HUES64 (cell line): ENCODE results near the gene PARPBP.
"Not testable (repeated sequence)": the region's sequence is repeated elsewhere in the genome, so short reads cannot be mapped to it uniquely, and the experiment has no call there.

Experiments
- H3K27ac ChIP-seq: 2 replicates; pipeline ENCODE4 v1.7.0; 2013; ENCODE audit warnings: low read depth, low read length, inconsistent platforms
- H3K27me3 ChIP-seq: 2 replicates; pipeline ENCODE4 v1.6.1; 2013; ENCODE audit warnings: mild to moderate bottlenecking, low read length; ENCODE audit not compliant: insufficient read depth
- H3K36me3 ChIP-seq: 2 replicates; pipeline ENCODE4 v1.6.1; 2013; ENCODE audit warnings: mild to moderate bottlenecking, low read length; ENCODE audit not compliant: insufficient read depth
- H3K4me1 ChIP-seq: 2 replicates; pipeline ENCODE4 v1.6.1; 2013; ENCODE audit warnings: mild to moderate bottlenecking, low read length, moderate library complexity; ENCODE audit not compliant: insufficient read depth
- H3K4me3 ChIP-seq: 2 replicates; pipeline ENCODE4 v1.5.1; 2013; ENCODE audit warnings: mild to moderate bottlenecking, low read length, moderate library complexity
- H3K9ac ChIP-seq: 2 replicates; pipeline ENCODE4 v1.6.1; 2013; ENCODE audit warnings: mild to moderate bottlenecking, low read depth, low read length
- H3K9me3 ChIP-seq: 2 replicates; pipeline ENCODE4 v1.6.1; 2013; ENCODE audit warnings: low read depth, low read length; ENCODE audit not compliant: insufficient read depth
- WGBS: fragments of 150-250, 120-280 bp; methylation state at CpG from one replicate; pipeline ENCODE4 v1.1.7; 2013; ENCODE audit warnings: missing lambda C conversion rate; 5-methylcytosine and 5-hydroxymethylcytosine counted together

PARPBP gene

GRCh38 chr12:102116392-102116791, 3.6 kb upstream of the PARPBP start:
- Histone ChIP-seq H3K27me3 (no peaks in the 10 kb centered on the region), H3K9ac (no peak overlapping the region), H3K4me3 (no peak overlapping the region), H3K36me3 (peaks cover 54% of the 10 kb centered on the region), H3K4me1 (peaks cover 26% of the 10 kb centered on the region), H3K9me3 (no peaks in the 10 kb centered on the region), H3K27ac (no peak overlapping the region)
- WGBS = 95% methylated on average over 6 of the region's 7 CpGs

DNA sequence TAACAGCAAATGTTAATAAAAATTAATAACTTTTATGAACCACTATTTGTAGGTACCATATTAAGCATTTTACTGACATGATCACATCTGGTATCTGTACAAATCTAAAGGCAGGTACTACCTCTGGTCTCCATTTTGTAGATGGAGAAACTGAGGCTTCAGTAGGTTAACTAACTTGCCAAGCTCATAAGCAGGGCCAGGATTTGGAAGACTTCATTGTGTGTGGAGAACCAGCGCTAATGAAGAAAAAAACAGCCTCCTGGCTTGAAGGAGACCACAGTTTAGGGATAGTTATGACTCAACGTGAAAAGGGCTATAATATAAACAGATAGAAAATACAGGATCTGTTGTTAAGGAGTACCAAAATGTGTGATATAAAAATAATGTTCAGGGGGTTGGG, 1.1 kb upstream of the PARPBP start:
- peak overlapping the region; percentile 97 for H3K4me3 ChIP-seq
- peak overlapping the region; percentile 92; the same call in 1 of the 2 replicates for H3K9ac ChIP-seq
- peaks cover 44% of the 10 kb centered on the region for H3K36me3 ChIP-seq
- H3K4me1 ChIP-seq = peaks cover 18% of the 10 kb centered on the region
- no peak overlapping the region for H3K27ac ChIP-seq
- H3K27me3 ChIP-seq = no peaks in the 10 kb centered on the region
- H3K9me3 ChIP-seq = no peaks in the 10 kb centered on the region
- WGBS = 94% methylated on average over 2 of the region's 2 CpGs

GRCh38 chr12:102120564-102120873, 536 bp downstream of the PARPBP start:
- H3K4me1 ChIP-seq = peaks cover 15% of the 10 kb centered on the region
- peak overlapping the region; percentile 92 for H3K9ac ChIP-seq
- no peaks in the 10 kb centered on the region for H3K27me3 ChIP-seq
- peak overlapping the region; percentile 97 for H3K4me3 ChIP-seq
- peaks cover 50% of the 10 kb centered on the region for H3K36me3 ChIP-seq
- H3K27ac ChIP-seq = peak overlapping the region; percentile 84
- WGBS = 0% methylated on average over 4 of the region's 4 CpGs
- no peaks in the 10 kb centered on the region for H3K9me3 ChIP-seq

GRCh38 chr12:102120886-102121285, 903 bp downstream of the PARPBP start:
- no peaks in the 10 kb centered on the region for H3K9me3 ChIP-seq
- peak overlapping the region; percentile 97 for H3K4me3 ChIP-seq
- 33% methylated on average over 4 of the region's 4 CpGs for WGBS
- H3K36me3 ChIP-seq = peaks cover 50% of the 10 kb centered on the region
- peak overlapping the region; percentile 92 for H3K9ac ChIP-seq
- H3K27ac ChIP-seq = peak overlapping the region; percentile 84
- no peaks in the 10 kb centered on the region for H3K27me3 ChIP-seq
- H3K4me1 ChIP-seq = peaks cover 15% of the 10 kb centered on the region

- WGBS = 92% methylated on average over 2 of the region's 2 CpGs
- not testable (repeated sequence) for H3K9me3 ChIP-seq, H3K27ac ChIP-seq, H3K27me3 ChIP-seq
- Histone ChIP-seq H3K36me3 (peaks cover 50% of the 10 kb centered on the region), H3K9ac (peak overlapping the region; percentile 92; the same call in 1 of the 2 replicates), H3K4me3 (peak overlapping the region; percentile 97), H3K4me1 (peaks cover 15% of the 10 kb centered on the region)
Observed at GRCh38 chr12:102121328-102121727, 1.3 kb downstream of the PARPBP start.

DNA sequence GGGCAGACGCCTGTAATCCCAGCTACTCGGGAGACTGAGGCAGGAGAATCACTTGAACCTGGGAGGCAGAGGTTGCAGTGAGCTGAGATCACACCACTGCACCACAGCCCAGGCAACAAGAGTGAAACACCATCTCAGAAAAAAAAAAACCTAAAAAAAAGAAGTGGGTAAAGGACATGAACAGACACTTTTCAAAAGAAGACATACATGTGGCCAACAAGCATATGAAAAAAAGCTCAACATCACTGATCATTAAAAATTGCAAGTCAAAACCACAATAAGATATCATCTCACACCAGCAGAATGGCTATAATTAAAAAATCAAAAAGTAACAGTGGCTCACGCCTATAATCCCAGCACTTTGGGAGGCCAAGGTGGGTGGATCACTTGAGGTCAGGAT, 10.7 kb downstream of the PARPBP start:
- not testable (repeated sequence) for H3K9ac ChIP-seq, H3K4me3 ChIP-seq, H3K9me3 ChIP-seq, H3K27ac ChIP-seq, H3K4me1 ChIP-seq, H3K27me3 ChIP-seq
- 76% methylated on average over 3 of the region's 3 CpGs for WGBS
- peaks cover 56% of the 10 kb centered on the region for H3K36me3 ChIP-seq

DNA sequence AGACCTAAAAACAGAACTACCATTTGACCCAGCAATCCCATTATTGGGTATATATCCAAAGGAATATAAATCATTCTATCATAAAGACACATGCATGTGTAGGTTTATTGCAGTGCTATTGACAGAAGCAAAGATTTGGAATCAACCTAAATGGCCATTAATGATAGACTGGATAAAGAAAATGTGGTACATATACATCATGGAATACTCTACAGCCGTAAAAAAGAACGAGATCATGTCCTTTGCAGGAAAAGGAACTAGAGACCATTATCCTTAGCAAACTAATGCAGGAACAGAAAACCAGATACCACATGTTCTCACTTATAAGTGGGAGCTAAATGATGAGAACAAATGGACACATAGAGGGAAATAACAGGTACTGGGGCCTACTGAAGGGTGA, 11.5 kb downstream of the PARPBP start:
- H3K4me3 ChIP-seq, H3K27ac ChIP-seq, H3K27me3 ChIP-seq, H3K9ac ChIP-seq, H3K4me1 ChIP-seq, H3K9me3 ChIP-seq: not testable (repeated sequence)
- 100% methylated on average over 2 of the region's 2 CpGs for WGBS
- peaks cover 49% of the 10 kb centered on the region for H3K36me3 ChIP-seq

- H3K9me3 ChIP-seq, H3K4me3 ChIP-seq, H3K27ac ChIP-seq, H3K9ac ChIP-seq, H3K27me3 ChIP-seq, H3K4me1 ChIP-seq: not testable (repeated sequence)
- WGBS = 93% methylated on average over 7 of the region's 8 CpGs
- H3K36me3 ChIP-seq = peaks cover 20% of the 10 kb centered on the region; the same call in 1 of the 2 replicates
Observed at GRCh38 chr12:102137619-102138018, 17.6 kb downstream of the PARPBP start.

DNA sequence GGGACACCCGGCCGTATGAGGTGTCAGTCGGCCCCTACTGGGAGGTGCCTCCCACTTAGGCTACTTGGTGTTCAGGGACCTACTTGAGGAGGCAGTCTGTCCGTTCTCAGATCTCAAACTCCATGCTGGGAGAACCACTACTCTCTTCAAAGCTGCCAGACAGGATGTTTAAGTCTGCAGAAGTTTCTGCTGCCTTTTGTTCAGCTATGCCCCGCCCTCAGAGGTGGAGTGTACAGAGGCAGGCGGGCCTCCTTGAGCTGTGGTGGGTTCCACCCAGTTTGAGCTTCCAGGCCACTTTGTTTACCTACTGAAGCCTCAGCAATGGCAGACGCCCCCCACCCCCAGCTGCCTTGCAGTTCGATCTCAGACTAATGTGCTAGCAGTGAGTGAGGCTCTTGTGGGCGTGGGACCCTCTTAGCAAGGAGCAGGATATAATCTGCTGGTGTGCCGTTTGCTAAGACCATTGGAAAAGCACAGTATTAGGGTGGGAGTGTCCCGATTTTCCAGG, 22.9 kb downstream of the PARPBP start:
- H3K27me3 ChIP-seq, H3K4me1 ChIP-seq, H3K9me3 ChIP-seq, H3K4me3 ChIP-seq, H3K9ac ChIP-seq, H3K27ac ChIP-seq: not testable (repeated sequence)
- H3K36me3 ChIP-seq = peaks cover 22% of the 10 kb centered on the region
- 94% methylated on average over 11 of the region's 11 CpGs for WGBS

- Histone ChIP-seq H3K4me3 (no peak overlapping the region), H3K4me1 (no peaks in the 10 kb centered on the region), H3K9me3 (no peaks in the 10 kb centered on the region), H3K9ac (no peak overlapping the region), H3K27me3 (no peaks in the 10 kb centered on the region), H3K27ac (no peak overlapping the region), H3K36me3 (peaks cover 27% of the 10 kb centered on the region)
- no CpG with 5 or more reads among the region's 1 CpG for WGBS
Observed at GRCh38 chr12:102144221-102144620, 24.2 kb downstream of the PARPBP start.

- H3K27ac ChIP-seq, H3K9me3 ChIP-seq, H3K27me3 ChIP-seq, H3K4me1 ChIP-seq, H3K9ac ChIP-seq, H3K4me3 ChIP-seq: not testable (repeated sequence)
- H3K36me3 ChIP-seq = peaks cover 39% of the 10 kb centered on the region
- 98% methylated on average over 4 of the region's 4 CpGs for WGBS
Observed at GRCh38 chr12:102147062-102147587, 27.1 kb downstream of the PARPBP start.

DNA sequence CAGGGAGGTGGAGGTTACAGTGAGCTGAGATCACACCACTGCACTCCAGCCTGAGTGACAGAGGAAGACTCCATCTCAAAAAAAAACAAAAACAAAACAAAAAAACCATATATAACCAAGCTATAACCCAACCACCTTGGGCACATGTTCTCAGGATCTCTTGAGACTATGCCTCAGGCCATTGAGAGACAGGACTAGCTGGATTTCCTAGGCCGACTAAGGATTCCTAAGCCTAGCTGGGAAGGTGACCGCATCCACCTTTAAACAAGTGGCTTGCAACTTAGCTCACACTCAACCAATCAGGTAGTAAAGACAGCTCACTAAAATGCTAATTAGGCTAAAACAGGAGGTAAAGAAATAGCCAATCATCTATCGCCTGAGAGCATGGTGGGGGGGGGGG, 35.2 kb downstream of the PARPBP start:
- H3K36me3 ChIP-seq = peaks cover 22% of the 10 kb centered on the region
- WGBS = 92% methylated on average over 2 of the region's 3 CpGs
- H3K27ac ChIP-seq, H3K4me1 ChIP-seq, H3K27me3 ChIP-seq, H3K4me3 ChIP-seq, H3K9me3 ChIP-seq, H3K9ac ChIP-seq: not testable (repeated sequence)
